Right cardiac atrium (tissue), 5 donors: ENCODE results near the gene CRACR2A. TPM values are rescaled to one million over a fixed set of nuclear protein-coding genes. Genes with fewer than 3 reads are reported as not detected.

Source experiments
- ATAC-seq, 2 donors: fragments of 200-7000 bp; cut with Tn5 transposase; one replicate each; pipeline versions ENCODE4 v1.8.0 to v1.9.1; 2020; ENCODE audit warnings: moderate library complexity in 2 of 2, mild to moderate bottlenecking in 1 of 2
- DNase-seq, 3 donors: peaks; one replicate each; pipeline ENCODE4 v3.0.0-alpha.2; 2020
- H3K27ac ChIP-seq: one replicate; pipeline ENCODE4 v1.5.1; 2013; ENCODE audit warnings: mild to moderate bottlenecking, low read length, control low read depth, moderate library complexity
- H3K27me3 ChIP-seq: one replicate; pipeline ENCODE4 v1.6.1; 2013; ENCODE audit not compliant: control insufficient read depth, insufficient read depth
- H3K4me1 ChIP-seq: one replicate; pipeline ENCODE4 v1.6.1; 2013; ENCODE audit warnings: low read length; ENCODE audit not compliant: control insufficient read depth, insufficient read depth
- H3K4me3 ChIP-seq: one replicate; pipeline ENCODE4 v1.5.1; 2013; ENCODE audit warnings: low read length, control low read depth
- H3K9me3 ChIP-seq: one replicate; pipeline ENCODE4 v1.6.1; 2013; ENCODE audit warnings: low read length; ENCODE audit not compliant: control insufficient read depth
- WGBS: extraction: QIAGEN DNeasy Blood & Tissue Kit; methylation state at CpG from one replicate; pipeline ENCODE4 v1.1.7; 2013; 5-methylcytosine and 5-hydroxymethylcytosine counted together
- intact Hi-C, 4 donors: fragments of 100-400 bp; cut with DNase I; formaldehyde crosslinking; loops; one replicate each; pipeline versions ENCODE4 v1.11.0 to v1.14.0; 2022 to 2023
- polyA plus RNA-seq: library from polyadenylated mRNA; stranded (reverse); fragments of 200-250 nt; gene quantifications from one replicate; pipeline ENCODE4 v1.2.3, GENCODE V29; 2013
- total RNA-seq, 4 donors: library from RNA; stranded (reverse); fragmentation: NEBNext Ultra II Directional; extraction: Animal tissue kit (Norgen Biotek cat#: 25700); gene quantifications; one replicate each; pipeline ENCODE4 v1.2.1, GENCODE V29; 2021
- donor health status: healthy with polysubstance abuse.
- donor health status: DM: no; HTN: yes; CAD: no.
- donor health status: DM: no; HTN: no; CAD: no.
- donor health status: DM: no; HTN: yes; CAD: no; lungs with severe emphysema.
- donor health status: DM: yes; HTN: yes; CAD: no.

The CRACR2A gene
- total and polyA plus RNA-seq, 5 donors: 5.7 to 15.5 (median 9.3) TPM

DNA sequence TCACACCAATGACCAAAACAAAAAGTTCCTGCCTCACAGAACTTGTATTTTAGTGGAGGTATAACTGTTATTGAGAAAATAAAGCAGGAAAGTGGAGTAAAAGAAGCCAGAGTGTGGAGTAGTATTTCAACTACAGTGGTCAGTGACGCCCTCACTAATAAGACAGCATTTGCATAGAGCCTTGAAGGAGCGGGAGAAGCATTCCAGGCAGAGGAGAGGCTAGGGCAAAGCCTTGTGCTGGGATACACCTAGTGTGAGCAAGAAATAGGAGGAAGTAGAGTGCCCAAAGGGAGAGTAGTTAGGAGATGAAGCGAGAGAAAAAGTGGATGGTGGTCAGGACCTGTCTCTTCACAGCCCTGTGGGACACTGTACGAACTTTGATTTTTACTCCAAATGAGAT lies 107.8 kb downstream of the CRACR2A start:
- Histone ChIP-seq H3K4me1 (peaks cover 7% of the 10 kb centered on the region), H3K27ac (no peak overlapping the region), H3K9me3 (no peaks in the 10 kb centered on the region), H3K4me3 (no peak overlapping the region), H3K27me3 (no peaks in the 10 kb centered on the region)
- no peak for ATAC-seq
- intact Hi-C loops: loop anchor here in 1 of 4 donors (10.0 kb wide), 1 partner anchor 330 kb away; no protein-coding TSS in a partner anchor
- no peak for DNase-seq
- WGBS: 94% methylated on average over 4 of the region's 4 CpGs

DNA sequence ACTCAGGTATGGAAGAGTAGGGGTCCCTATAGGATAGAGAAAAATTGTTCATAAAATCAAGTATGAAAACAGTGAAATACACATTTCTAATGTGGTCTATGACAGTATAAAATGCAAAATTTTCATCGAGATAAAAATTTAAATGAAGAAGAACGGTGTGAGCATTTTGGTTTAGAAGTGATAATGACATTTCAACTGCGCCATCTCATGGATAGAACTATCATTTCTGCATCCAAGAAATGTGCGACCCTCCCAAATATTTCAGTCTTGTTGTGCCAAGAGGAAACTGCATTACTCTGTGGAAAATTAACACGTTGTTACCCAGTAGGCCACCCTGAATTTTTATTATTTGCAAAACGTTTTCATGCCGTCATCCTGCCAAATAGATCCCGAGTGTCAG lies 108.8 kb downstream of the CRACR2A start:
- no peak overlapping the region for H3K4me3 ChIP-seq
- no peaks in the 10 kb centered on the region for H3K27me3 ChIP-seq
- H3K27ac ChIP-seq: no peak overlapping the region
- intact Hi-C loops: loop anchor here in 1 of 4 donors (10.0 kb wide), 1 partner anchor 329 kb away; no protein-coding TSS in a partner anchor
- ATAC-seq: no peak
- H3K9me3 ChIP-seq: no peaks in the 10 kb centered on the region
- 48% methylated on average over 8 of the region's 8 CpGs for WGBS
- no peak for DNase-seq
- peaks cover 7% of the 10 kb centered on the region for H3K4me1 ChIP-seq

DNA sequence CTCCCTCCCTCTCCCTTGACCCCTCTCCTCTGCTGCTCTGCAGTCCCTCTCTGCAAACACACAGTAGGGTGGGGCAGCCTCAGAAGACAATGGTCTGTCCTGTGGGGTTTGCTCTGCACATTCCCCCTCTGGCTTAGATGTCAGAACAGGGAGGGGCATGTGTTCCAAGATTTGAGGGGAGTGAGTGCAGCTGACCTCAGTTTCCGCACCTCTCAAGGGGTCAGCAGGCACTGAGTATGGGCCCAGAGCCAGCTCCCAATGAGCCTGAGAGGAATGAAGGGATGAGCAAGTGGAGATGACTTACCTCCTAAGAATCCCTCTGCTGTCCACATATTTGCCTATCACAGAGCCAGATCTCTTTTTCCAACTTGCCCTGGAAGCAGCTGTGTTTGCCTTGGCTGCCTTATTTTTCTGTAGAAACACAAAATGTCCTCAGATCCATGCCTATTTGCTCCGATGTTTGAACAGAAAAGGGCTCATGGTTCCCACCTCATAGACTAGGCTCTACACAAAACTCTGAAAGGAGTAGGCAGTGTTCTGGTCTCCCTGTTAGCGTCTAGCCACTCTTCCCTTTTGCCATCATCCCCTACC lies 111.4 kb downstream of the CRACR2A start:
- 74% methylated on average over 3 of the region's 3 CpGs for WGBS
- intact Hi-C loops: loop anchor here in 1 of 4 donors (10.0 kb wide), 1 partner anchor 327 kb away; no protein-coding TSS in a partner anchor
- ATAC-seq (peak; percentile 31 to 88), DNase-seq (peak in 1 of 3 donors; percentile 38)
- Histone ChIP-seq H3K27ac (no peak overlapping the region), H3K4me3 (no peak overlapping the region), H3K9me3 (no peaks in the 10 kb centered on the region), H3K27me3 (no peaks in the 10 kb centered on the region), H3K4me1 (peaks cover 5% of the 10 kb centered on the region)

DNA sequence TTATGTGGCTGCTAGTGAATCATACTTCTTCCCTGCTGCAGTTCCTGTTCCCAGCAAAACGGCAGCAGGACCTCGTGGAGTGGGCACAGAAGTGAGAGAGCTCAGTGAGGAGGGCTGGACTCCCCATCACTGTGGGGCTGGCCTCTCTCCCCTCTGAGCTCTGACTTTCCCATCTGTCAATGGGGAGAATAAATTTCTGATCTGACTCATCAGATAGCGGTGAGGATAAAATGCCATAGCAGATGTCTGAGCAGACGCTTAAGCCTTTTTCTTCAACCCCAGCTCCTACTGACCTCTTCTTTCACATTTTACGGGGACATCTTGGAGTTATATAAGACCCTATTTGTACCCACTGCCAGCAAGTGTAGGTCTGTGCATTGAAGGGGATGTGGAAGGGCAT lies 116.6 kb downstream of the CRACR2A start:
- no peaks in the 10 kb centered on the region for H3K9me3 ChIP-seq
- ATAC-seq: no peak
- intact Hi-C loops: no loop called here
- H3K27ac ChIP-seq: no peak overlapping the region
- H3K27me3 ChIP-seq: no peaks in the 10 kb centered on the region
- DNase-seq: no peak
- WGBS: 85% methylated on average over 5 of the region's 5 CpGs
- H3K4me1 ChIP-seq: no peaks in the 10 kb centered on the region
- no peak overlapping the region for H3K4me3 ChIP-seq

DNA sequence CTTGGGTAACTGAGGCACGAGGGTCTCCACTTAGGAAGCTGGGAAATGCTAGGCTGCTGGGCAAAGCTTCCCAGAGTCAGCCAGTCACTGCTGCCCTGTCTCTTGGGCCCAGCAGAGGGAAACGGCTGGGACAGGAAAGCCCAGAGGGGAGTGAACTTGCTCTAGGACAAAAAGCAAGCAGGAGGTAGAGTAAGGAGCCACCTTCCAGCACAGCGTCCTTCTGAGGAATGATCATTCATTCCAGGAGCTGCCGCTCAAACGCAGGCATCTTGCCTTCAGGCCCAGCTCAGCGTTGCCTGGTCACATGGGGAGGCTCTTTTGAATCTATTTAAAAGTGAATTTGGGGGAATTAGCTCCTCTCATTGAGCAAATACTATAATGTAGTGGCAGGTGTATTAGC lies 118.6 kb downstream of the CRACR2A start:
- H3K4me1 ChIP-seq: no peaks in the 10 kb centered on the region
- H3K27ac ChIP-seq: no peak overlapping the region
- WGBS: 72% methylated on average over 6 of the region's 6 CpGs
- DNase-seq (no peak), ATAC-seq (no peak)
- H3K9me3 ChIP-seq: no peaks in the 10 kb centered on the region
- intact Hi-C loops: no loop called here
- no peak overlapping the region for H3K4me3 ChIP-seq
- no peaks in the 10 kb centered on the region for H3K27me3 ChIP-seq

DNA sequence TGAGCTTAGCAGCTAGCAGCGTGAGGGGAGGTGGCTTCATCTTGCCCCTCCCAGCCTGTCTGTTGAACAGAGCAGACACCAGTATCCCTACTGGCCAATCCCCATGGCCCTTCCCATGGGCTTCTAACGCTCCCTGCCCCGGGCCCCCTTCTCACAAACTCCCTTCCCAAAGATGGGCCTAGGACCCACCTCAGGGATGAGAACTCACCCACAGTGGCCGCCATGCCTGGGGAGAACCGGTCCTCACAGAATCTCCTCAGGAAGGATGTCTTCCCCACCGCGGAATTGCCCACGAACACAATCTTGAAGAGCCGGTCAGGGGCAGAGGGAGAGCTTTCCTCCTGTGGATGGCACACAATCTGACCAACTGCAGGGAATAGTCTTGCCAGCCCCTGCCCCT lies 119.5 kb downstream of the CRACR2A start:
- ATAC-seq: no peak
- H3K4me3 ChIP-seq: no peak overlapping the region
- no peak overlapping the region for H3K27ac ChIP-seq
- H3K4me1 ChIP-seq: no peaks in the 10 kb centered on the region
- intact Hi-C loops: no loop called here
- H3K27me3 ChIP-seq: no peaks in the 10 kb centered on the region
- WGBS: 95% methylated on average over 9 of the region's 9 CpGs
- no peaks in the 10 kb centered on the region for H3K9me3 ChIP-seq
- DNase-seq: no peak

DNA sequence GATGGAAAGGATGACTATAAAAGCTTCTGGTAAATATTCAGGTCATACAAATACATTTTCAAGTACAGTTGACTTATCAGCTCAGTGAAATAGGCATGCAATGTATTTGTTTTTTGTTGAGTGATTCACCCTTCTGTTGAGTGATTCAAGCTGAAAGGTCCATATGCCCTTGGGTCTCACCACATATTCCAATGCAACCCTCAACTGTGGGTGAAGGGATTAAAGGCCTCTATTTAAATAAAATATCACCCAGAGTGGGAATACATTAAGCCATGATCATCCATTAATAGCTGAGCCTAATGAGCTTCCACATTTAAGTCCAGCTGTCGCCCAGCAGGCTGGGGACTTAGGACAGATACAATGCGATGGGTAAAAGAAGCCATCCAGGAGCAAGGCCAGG lies 120.2 kb downstream of the CRACR2A start:
- Histone ChIP-seq H3K4me1 (no peaks in the 10 kb centered on the region), H3K27ac (no peak overlapping the region), H3K9me3 (no peaks in the 10 kb centered on the region), H3K4me3 (no peak overlapping the region), H3K27me3 (no peaks in the 10 kb centered on the region)
- 92% methylated on average over 2 of the region's 2 CpGs for WGBS
- no peak for ATAC-seq
- intact Hi-C loops: no loop called here
- DNase-seq: no peak

DNA sequence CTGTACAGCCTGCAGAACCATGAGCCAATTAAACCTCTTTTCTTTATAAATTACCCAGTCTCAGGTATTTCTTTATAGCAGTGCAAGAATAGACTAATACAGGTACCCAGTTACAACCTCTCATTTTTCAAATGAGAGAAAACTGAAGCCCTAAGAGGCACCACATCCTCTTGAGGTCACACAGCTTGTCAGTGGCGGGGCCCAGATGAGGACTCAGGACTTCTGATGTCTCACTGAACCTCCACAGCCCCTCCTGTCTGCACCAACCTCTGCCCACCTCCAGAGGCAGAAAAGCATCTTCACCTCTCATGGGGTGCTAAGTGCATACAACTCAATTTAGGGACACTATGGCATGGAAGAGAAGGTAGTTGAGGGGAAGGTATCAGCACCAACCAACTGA lies 120.7 kb downstream of the CRACR2A start:
- intact Hi-C loops: no loop called here
- WGBS: 98% methylated on average over 1 of the region's 1 CpG
- H3K4me1 ChIP-seq: no peaks in the 10 kb centered on the region
- H3K9me3 ChIP-seq: no peaks in the 10 kb centered on the region
- H3K27ac ChIP-seq: no peak overlapping the region
- H3K4me3 ChIP-seq: no peak overlapping the region
- DNase-seq (no peak), ATAC-seq (no peak)
- H3K27me3 ChIP-seq: no peaks in the 10 kb centered on the region

DNA sequence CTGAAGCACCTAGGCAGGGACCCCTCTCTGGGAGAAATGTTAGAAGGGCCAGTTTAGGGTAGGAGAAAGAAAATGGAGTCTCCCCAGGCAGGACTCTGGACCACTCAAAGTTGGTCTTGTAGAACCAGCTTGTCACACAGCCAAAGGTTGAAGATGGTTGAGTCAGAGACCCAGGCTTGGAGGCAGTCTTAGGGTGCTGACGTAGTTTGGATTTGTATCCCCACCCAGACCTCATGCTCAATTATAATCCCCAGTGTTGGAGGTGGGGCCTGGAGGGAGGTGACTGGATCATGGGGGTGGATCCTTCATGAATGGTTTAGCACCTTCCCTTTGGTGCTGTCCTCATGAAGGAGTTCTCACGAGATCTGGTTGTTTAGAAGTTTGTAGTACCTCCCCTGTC lies 121.2 kb downstream of the CRACR2A start:
- intact Hi-C loops: no loop called here
- Histone ChIP-seq H3K9me3 (no peaks in the 10 kb centered on the region), H3K4me3 (no peak overlapping the region), H3K27me3 (no peaks in the 10 kb centered on the region), H3K27ac (no peak overlapping the region), H3K4me1 (no peaks in the 10 kb centered on the region)
- WGBS: 89% methylated on average over 2 of the region's 2 CpGs
- DNase-seq (no peak), ATAC-seq (no peak)

DNA sequence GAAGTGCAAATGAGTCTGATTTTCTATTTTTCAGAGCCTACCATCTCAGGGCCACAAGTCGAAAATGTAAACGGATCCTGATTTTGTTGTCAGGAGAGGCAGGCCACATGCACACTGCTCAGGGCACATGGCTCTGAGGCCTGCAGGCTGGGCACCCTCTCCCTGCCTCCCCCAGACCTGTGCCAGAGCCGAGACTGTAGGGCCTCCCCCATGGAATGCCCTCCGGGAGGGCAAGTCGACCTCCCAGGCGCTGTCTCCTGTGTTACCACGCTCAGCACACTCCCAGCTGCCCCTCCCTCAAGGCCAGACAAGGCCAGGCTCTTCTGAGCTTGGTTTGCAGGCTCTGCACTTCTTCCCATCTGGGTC lies 121.7 kb downstream of the CRACR2A start:
- Histone ChIP-seq H3K9me3 (no peaks in the 10 kb centered on the region), H3K4me1 (no peaks in the 10 kb centered on the region), H3K4me3 (no peak overlapping the region), H3K27ac (no peak overlapping the region), H3K27me3 (no peaks in the 10 kb centered on the region)
- intact Hi-C loops: no loop called here
- WGBS: 76% methylated on average over 7 of the region's 7 CpGs
- ATAC-seq (no peak), DNase-seq (no peak)

DNA sequence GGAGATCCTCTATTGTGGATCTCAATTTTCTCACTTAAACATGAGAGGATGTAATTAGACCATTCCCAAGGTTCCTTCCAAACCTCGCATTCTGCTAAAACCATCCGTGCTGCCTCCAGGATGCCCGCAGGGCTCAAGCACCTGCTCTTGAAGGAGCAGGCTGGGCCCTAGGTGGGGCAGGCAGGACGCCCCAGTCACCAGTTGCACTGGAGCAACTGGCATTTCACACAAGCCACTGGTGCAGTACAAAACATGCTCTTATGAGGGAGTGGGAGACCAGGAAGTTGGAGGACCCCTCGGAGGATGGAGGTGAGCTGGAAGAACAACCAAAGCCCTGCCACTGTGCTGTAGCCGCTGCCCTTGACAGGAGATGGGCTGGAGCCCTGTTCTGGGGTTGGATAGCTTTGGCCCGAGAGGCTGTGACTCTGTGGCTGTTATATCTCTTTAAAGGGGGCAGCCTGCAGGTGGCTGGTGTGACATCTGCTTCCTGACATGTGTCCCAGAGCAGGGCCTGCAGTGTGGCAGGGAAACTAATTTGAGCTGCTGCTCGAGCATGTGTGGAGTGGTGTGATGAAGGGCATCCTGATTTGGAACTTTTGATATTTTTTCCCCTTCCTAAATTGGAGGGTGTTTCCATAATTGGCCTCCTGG lies 122.2 kb downstream of the CRACR2A start:
- DNase-seq: no peak
- Histone ChIP-seq H3K4me3 (no peak overlapping the region), H3K27me3 (no peaks in the 10 kb centered on the region), H3K4me1 (no peaks in the 10 kb centered on the region), H3K27ac (no peak overlapping the region), H3K9me3 (no peaks in the 10 kb centered on the region)
- intact Hi-C loops: no loop called here
- 83% methylated on average over 8 of the region's 8 CpGs for WGBS
- ATAC-seq: no peak
